Panc1 (cell line): ENCODE measurements around the gene PDS5A. TPM values are rescaled to one million over a fixed set of nuclear protein-coding genes. Genes with fewer than 3 reads are reported as not detected.

Experiments used
- ATAC-seq: fragments of 200-7000 bp; cut with Tn5 transposase; 2 replicates; pipeline ENCODE4 v1.9.1; 2020; ENCODE audit warnings: mild to moderate bottlenecking, moderate library complexity
- BruUV-seq: library from RNA; stranded (reverse); fragments of 400-500 nt; replicated peaks from 2 replicates; lab custom pipeline; 2021; lab: Mats Ljungman, UMichigan
- CTCF ChIA-PET: fragments of 300-600 bp; sonication (Branson Sonifier 250); formaldehyde crosslinking; loops from one replicate; lab custom pipeline; 2022; ENCODE audit warnings: antibody characterized with exemption; lab: Charles Lee
- POLR2A ChIA-PET: fragments of 300-600 bp; sonication (Branson Sonifier 250); formaldehyde crosslinking; loops from one replicate; lab custom pipeline; 2022; ENCODE audit warnings: antibody characterized with exemption; lab: Charles Lee
- DNase-seq: peaks from one replicate; pipeline ENCODE4 v3.0.0-alpha.2; 2010; ENCODE audit warnings: low read depth, low spot score
- H3K27ac ChIP-seq: 2 replicates; pipeline ENCODE4 v1.5.1; 2011; ENCODE audit warnings: mild to moderate bottlenecking, low read length, inconsistent platforms
- H3K27me3 ChIP-seq: fragments of 200-500 bp; sonication (Bioruptor generic); 2 replicates; pipeline ENCODE4 v1.6.0; 2014; ENCODE audit warnings: low read length, inconsistent platforms; ENCODE audit not compliant: control insufficient read depth, insufficient read depth
- H3K36me3 ChIP-seq: fragments of 200-500 bp; sonication (Bioruptor generic); 2 replicates; pipeline ENCODE4 v1.5.1; 2014; ENCODE audit warnings: inconsistent platforms, mild to moderate bottlenecking, low read length, moderate library complexity; ENCODE audit not compliant: control insufficient read depth, insufficient read depth
- H3K4me1 ChIP-seq: 2 replicates; pipeline ENCODE4 v1.5.1; 2011; ENCODE audit warnings: inconsistent platforms, mild to moderate bottlenecking, low read length, moderate library complexity; ENCODE audit not compliant: control insufficient read depth, insufficient read depth
- H3K4me3 ChIP-seq, 2 experiments: 2 replicates each; pipeline ENCODE4 v1.5.1; 2011 to 2012; ENCODE audit warnings: low read depth in 2 of 2, low read length in 2 of 2, mild to moderate bottlenecking in 2 of 2, inconsistent platforms in 1 of 2, moderate library complexity in 1 of 2
- H3K9me3 ChIP-seq: fragments of 200-500 bp; sonication (Bioruptor generic); 2 replicates; pipeline ENCODE4 v1.5.1; 2014; ENCODE audit warnings: low read depth, mild to moderate bottlenecking, inconsistent platforms, low read length, moderate library complexity; ENCODE audit not compliant: control insufficient read depth, insufficient read depth
- POLR2AphosphoS5 ChIP-seq: IDR thresholded peaks from 2 replicates; pipeline ENCODE4 v1.6.1; 2012; ENCODE audit warnings: mild to moderate bottlenecking, low read depth, low read length, moderate library complexity
- REST ChIP-seq, 2 experiments: IDR thresholded peaks; 2 replicates each; pipeline ENCODE4 v1.6.1; 2011 to 2012; ENCODE audit warnings: low read depth in 2 of 2, control low read depth in 1 of 2, low read length in 1 of 2, mild to moderate bottlenecking in 1 of 2, moderate library complexity in 1 of 2; ENCODE audit not compliant: insufficient read depth in 1 of 2
- SIN3A ChIP-seq: IDR thresholded peaks from 2 replicates; pipeline ENCODE4 v1.6.1; 2012; ENCODE audit warnings: low read depth, mild to moderate bottlenecking, low read length, moderate library complexity, borderline replicate concordance; ENCODE audit not compliant: insufficient read depth
- TCF7L2 ChIP-seq: IDR thresholded peaks from 2 replicates; pipeline ENCODE4 v1.6.1; 2011; ENCODE audit warnings: mild to moderate bottlenecking, low read depth, low read length, inconsistent platforms
- in situ Hi-C: cut with HindIII; loops from 2 replicates; pipeline ENCODE4 v1.10.0; 2016; ENCODE audit warnings: low sequenced_read_pairs, low pct_unique_long_range_greater_than_20kb
- intact Hi-C: fragments of 100-400 bp; cut with micrococcal nuclease; formaldehyde crosslinking; loops from one replicate; pipeline ENCODE4 v1.10.0; 2022; ENCODE audit not compliant: unreplicated experiment
- total RNA-seq: library from RNA; stranded (reverse); gene quantifications from one replicate; pipeline ENCODE4 v1.2.1, GENCODE V29; 2021; ENCODE audit not compliant: unreplicated experiment
- TF ChIP-seq, protein P1 (sequence below): fragments of 450-650 bp; IDR thresholded peaks from 2 replicates; pipeline ENCODE4 v1.5.1; 2017; ENCODE audit warnings: mild to moderate bottlenecking

PDS5A gene
- total RNA-seq, 1 experiment from 2014 or later: 69.2 TPM

- ATAC-seq (no peak), DNase-seq (no peak)
- CTCF ChIA-PET: no interaction called here
- no peaks in the 10 kb centered on the region for H3K9me3 ChIP-seq
- no peak overlapping the region for H3K4me3 ChIP-seq
- intact Hi-C loops: no loop called here
- no peaks in the 10 kb centered on the region; the same call in 1 of the 2 replicates for H3K4me1 ChIP-seq
- POLR2A ChIA-PET: no interaction called here
- TF ChIP-seq REST (IDR thresholded peaks at IDR 0.05; ENCODE audit: insufficient read depth in 1 of 2, low read depth in 2 of 2, low read length in 1 of 2) (no peak), SIN3A (no peak)
- no peak overlapping the region for H3K27ac ChIP-seq
- no TSS peak for BruUV-seq
- no peaks in the 10 kb centered on the region for H3K27me3 ChIP-seq
- H3K36me3 ChIP-seq: no peaks in the 10 kb centered on the region
- in situ Hi-C loops: no loop called here
Measured at GRCh38 chr4:39950861-39951481, 26.7 kb downstream of the PDS5A start.

- no peak for TF ChIP-seq POLR2AphosphoS5
- no peak for TF ChIP-seq REST (IDR thresholded peaks at IDR 0.05; ENCODE audit: insufficient read depth in 1 of 2, low read depth in 2 of 2, low read length in 1 of 2)
- no peaks in the 10 kb centered on the region for H3K36me3 ChIP-seq
- ATAC-seq (no peak), DNase-seq (no peak)
- no peaks in the 10 kb centered on the region; the same call in 1 of the 2 replicates for H3K4me1 ChIP-seq
- H3K27ac ChIP-seq: no peak overlapping the region
- H3K9me3 ChIP-seq: no peaks in the 10 kb centered on the region
- no peak overlapping the region for H3K4me3 ChIP-seq
- CTCF ChIA-PET: no interaction called here
- intact Hi-C loops (no loop called here), in situ Hi-C loops (no loop called here)
- POLR2A ChIA-PET: interaction anchor here (0.6 kb wide), 1 partner anchor 307 kb away, joined by 7 read pairs; no protein-coding TSS in a partner anchor
- H3K27me3 ChIP-seq: no peaks in the 10 kb centered on the region
- no TSS peak for BruUV-seq
Measured at GRCh38 chr4:39947963-39948362, 29.7 kb downstream of the PDS5A start.

DNA sequence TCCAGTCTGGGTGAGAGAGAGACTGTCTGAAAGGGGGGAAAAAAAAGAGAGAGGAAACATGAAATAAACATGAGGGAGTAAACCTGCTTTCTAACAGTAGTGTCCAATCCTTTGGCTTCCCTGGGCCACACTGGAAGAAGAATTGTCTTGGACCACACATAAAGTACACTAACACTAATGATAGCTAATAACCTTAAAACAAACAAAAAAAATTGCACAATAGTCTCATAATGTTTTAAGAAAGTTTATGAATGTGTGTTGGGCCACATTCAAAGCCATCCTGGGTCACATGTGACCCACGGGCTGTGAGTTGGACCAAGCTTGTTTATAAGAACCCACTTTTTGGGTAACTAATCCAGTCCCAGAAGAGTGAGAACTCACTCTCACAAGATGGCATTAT lies 30.3 kb downstream of the PDS5A start:
- POLR2A ChIA-PET: interaction anchor here (0.6 kb wide), 1 partner anchor 306 kb away, joined by 7 read pairs; no protein-coding TSS in a partner anchor
- CTCF ChIA-PET: no interaction called here
- Histone ChIP-seq H3K27me3 (no peaks in the 10 kb centered on the region), H3K4me1 (no peaks in the 10 kb centered on the region; the same call in 1 of the 2 replicates), H3K4me3 (no peak overlapping the region), H3K27ac (no peak overlapping the region), H3K36me3 (no peaks in the 10 kb centered on the region), H3K9me3 (no peaks in the 10 kb centered on the region)
- intact Hi-C loops: no loop called here
- no peak for TF ChIP-seq SIN3A
- TF ChIP-seq, protein P1, sequence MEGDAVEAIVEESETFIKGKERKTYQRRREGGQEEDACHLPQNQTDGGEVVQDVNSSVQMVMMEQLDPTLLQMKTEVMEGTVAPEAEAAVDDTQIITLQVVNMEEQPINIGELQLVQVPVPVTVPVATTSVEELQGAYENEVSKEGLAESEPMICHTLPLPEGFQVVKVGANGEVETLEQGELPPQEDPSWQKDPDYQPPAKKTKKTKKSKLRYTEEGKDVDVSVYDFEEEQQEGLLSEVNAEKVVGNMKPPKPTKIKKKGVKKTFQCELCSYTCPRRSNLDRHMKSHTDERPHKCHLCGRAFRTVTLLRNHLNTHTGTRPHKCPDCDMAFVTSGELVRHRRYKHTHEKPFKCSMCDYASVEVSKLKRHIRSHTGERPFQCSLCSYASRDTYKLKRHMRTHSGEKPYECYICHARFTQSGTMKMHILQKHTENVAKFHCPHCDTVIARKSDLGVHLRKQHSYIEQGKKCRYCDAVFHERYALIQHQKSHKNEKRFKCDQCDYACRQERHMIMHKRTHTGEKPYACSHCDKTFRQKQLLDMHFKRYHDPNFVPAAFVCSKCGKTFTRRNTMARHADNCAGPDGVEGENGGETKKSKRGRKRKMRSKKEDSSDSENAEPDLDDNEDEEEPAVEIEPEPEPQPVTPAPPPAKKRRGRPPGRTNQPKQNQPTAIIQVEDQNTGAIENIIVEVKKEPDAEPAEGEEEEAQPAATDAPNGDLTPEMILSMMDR: no peak
- TF ChIP-seq TCF7L2: no peak
- TF ChIP-seq POLR2AphosphoS5: no peak
- TF ChIP-seq REST (IDR thresholded peaks at IDR 0.05; ENCODE audit: insufficient read depth in 1 of 2, low read depth in 2 of 2, low read length in 1 of 2): no peak
- BruUV-seq: no TSS peak
- in situ Hi-C loops: no loop called here
- DNase-seq (no peak), ATAC-seq (no peak)
